ENCODE measurements around the gene SRCAP. TPM values are rescaled to one million over a fixed set of nuclear protein-coding genes. Genes with fewer than 3 reads are reported as not detected.

The SRCAP gene
- total RNA-seq, 2 donors from 2014 or later: 42.8 to 79.0 TPM

- Histone ChIP-seq H3K4me1 (replicated peaks) (no peaks in the 10 kb centered on the region), H3K27ac (no peak overlapping the region), H3K9me3 (no peaks in the 10 kb centered on the region), H3K27me3 (replicated peaks; ENCODE audit: insufficient read depth) (no peaks in the 10 kb centered on the region), H3K4me3 (no peak overlapping the region), H3K36me3 (no peaks in the 10 kb centered on the region)
- no peak for TF ChIP-seq CTCF (IDR thresholded peaks at IDR 0.05)
- TF ChIP-seq POLR2AphosphoS5 (IDR thresholded peaks at IDR 0.05): no peak
- no peak for TF ChIP-seq POLR2A (IDR thresholded peaks at IDR 0.05)
- DNase-seq (ENCODE audit: low spot score): no peak
- WGBS: 56% methylated on average over 4 of the region's 4 CpGs
- intact Hi-C loops (cut with DNase I): no loop called here
Measured at GRCh38 chr16:30753596-30753995, 54.6 kb downstream of the SRCAP start.

GRCh38 chr16:30755955-30756780 is 57.2 kb downstream of the SRCAP start:
- no peaks in the 10 kb centered on the region for H3K27me3 ChIP-seq (replicated peaks; ENCODE audit: insufficient read depth)
- intact Hi-C loops (cut with DNase I): no loop called here
- no peaks in the 10 kb centered on the region for H3K9me3 ChIP-seq
- no peaks in the 10 kb centered on the region for H3K36me3 ChIP-seq
- no peak overlapping the region for H3K27ac ChIP-seq
- H3K4me3 ChIP-seq: no peak overlapping the region
- WGBS: 94% methylated on average over 18 of the region's 20 CpGs
- TF ChIP-seq POLR2AphosphoS5 (IDR thresholded peaks at IDR 0.05) (no peak), CTCF (IDR thresholded peaks at IDR 0.05) (no peak), POLR2A (IDR thresholded peaks at IDR 0.05) (no peak)
- H3K4me1 ChIP-seq (replicated peaks): peaks cover 4% of the 10 kb centered on the region
- no peak for DNase-seq (ENCODE audit: low spot score)

GRCh38 chr16:30756781-30757100 is 57.8 kb downstream of the SRCAP start:
- TF ChIP-seq POLR2A (IDR thresholded peaks at IDR 0.05): no peak
- no peak for TF ChIP-seq CTCF (IDR thresholded peaks at IDR 0.05)
- no peak for TF ChIP-seq POLR2AphosphoS5 (IDR thresholded peaks at IDR 0.05)
- Histone ChIP-seq H3K9me3 (no peaks in the 10 kb centered on the region), H3K36me3 (no peaks in the 10 kb centered on the region), H3K4me1 (replicated peaks) (peaks cover 4% of the 10 kb centered on the region), H3K27ac (no peak overlapping the region), H3K4me3 (no peak overlapping the region), H3K27me3 (replicated peaks; ENCODE audit: insufficient read depth) (no peaks in the 10 kb centered on the region)
- 93% methylated on average over 13 of the region's 13 CpGs for WGBS
- no peak for DNase-seq (ENCODE audit: low spot score)
- intact Hi-C loops (cut with DNase I): no loop called here

GRCh38 chr16:30757316-30757715 is 58.3 kb downstream of the SRCAP start:
- TF ChIP-seq POLR2AphosphoS5 (IDR thresholded peaks at IDR 0.05) (no peak), POLR2A (IDR thresholded peaks at IDR 0.05) (no peak), CTCF (IDR thresholded peaks at IDR 0.05) (no peak)
- 86% methylated on average over 7 of the region's 7 CpGs for WGBS
- no peak for DNase-seq (ENCODE audit: low spot score)
- Histone ChIP-seq H3K4me1 (replicated peaks) (peaks cover 4% of the 10 kb centered on the region), H3K4me3 (no peak overlapping the region), H3K27me3 (replicated peaks; ENCODE audit: insufficient read depth) (no peaks in the 10 kb centered on the region), H3K9me3 (no peaks in the 10 kb centered on the region), H3K36me3 (no peaks in the 10 kb centered on the region), H3K27ac (no peak overlapping the region)
- intact Hi-C loops (cut with DNase I): no loop called here

- TF ChIP-seq POLR2AphosphoS5 (IDR thresholded peaks at IDR 0.05) (no peak), CTCF (IDR thresholded peaks at IDR 0.05) (no peak), POLR2A (IDR thresholded peaks at IDR 0.05) (no peak)
- intact Hi-C loops (cut with DNase I): no loop called here
- no peak overlapping the region for H3K27ac ChIP-seq
- H3K4me3 ChIP-seq: no peak overlapping the region
- H3K4me1 ChIP-seq (replicated peaks): peaks cover 16% of the 10 kb centered on the region
- H3K36me3 ChIP-seq: no peaks in the 10 kb centered on the region
- H3K9me3 ChIP-seq: no peaks in the 10 kb centered on the region
- DNase-seq (ENCODE audit: low spot score): no peak
- no peaks in the 10 kb centered on the region for H3K27me3 ChIP-seq (replicated peaks; ENCODE audit: insufficient read depth)
- WGBS: 86% methylated on average over 10 of the region's 10 CpGs
Measured at GRCh38 chr16:30758988-30759491, 60.1 kb downstream of the SRCAP start.
